ENCODE results near the gene ZSWIM7. TPM values are rescaled to one million over a fixed set of nuclear protein-coding genes. Genes with fewer than 3 reads are reported as not detected.
"Not testable (repeated sequence)": the region's sequence is repeated elsewhere in the genome, so short reads cannot be mapped to it uniquely, and the experiment has no call there.

ZSWIM7 gene
- total and polyA plus RNA-seq, 3 donors from 2014 or later, result 17.0 to 36.2 (median 20.1) TPM

- H3K36me3 ChIP-seq (ENCODE audit: low read depth, missing control alignments), result no peaks in the 10 kb centered on the region
- DNase-seq, result no peak
- intact Hi-C loops (cut with DNase I; ENCODE audit: low total_unique reads), result no loop called here
- no peak overlapping the region for H3K4me3 ChIP-seq
- no peak for TF ChIP-seq POLR2A (IDR thresholded peaks at IDR 0.05)
- TF ChIP-seq, protein P1, sequence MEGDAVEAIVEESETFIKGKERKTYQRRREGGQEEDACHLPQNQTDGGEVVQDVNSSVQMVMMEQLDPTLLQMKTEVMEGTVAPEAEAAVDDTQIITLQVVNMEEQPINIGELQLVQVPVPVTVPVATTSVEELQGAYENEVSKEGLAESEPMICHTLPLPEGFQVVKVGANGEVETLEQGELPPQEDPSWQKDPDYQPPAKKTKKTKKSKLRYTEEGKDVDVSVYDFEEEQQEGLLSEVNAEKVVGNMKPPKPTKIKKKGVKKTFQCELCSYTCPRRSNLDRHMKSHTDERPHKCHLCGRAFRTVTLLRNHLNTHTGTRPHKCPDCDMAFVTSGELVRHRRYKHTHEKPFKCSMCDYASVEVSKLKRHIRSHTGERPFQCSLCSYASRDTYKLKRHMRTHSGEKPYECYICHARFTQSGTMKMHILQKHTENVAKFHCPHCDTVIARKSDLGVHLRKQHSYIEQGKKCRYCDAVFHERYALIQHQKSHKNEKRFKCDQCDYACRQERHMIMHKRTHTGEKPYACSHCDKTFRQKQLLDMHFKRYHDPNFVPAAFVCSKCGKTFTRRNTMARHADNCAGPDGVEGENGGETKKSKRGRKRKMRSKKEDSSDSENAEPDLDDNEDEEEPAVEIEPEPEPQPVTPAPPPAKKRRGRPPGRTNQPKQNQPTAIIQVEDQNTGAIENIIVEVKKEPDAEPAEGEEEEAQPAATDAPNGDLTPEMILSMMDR (IDR thresholded peaks at IDR 0.05), result no peak
- H3K27me3 ChIP-seq, result no peaks in the 10 kb centered on the region
- H3K9me3 ChIP-seq, result no peaks in the 10 kb centered on the region
- 85 to 90% methylated on average over 5 of the region's 5 CpGs for WGBS, 2 donors
- H3K27ac ChIP-seq, result no peak overlapping the region
- H3K4me1 ChIP-seq, result no peaks in the 10 kb centered on the region
These were observed 17.6 kb downstream of the ZSWIM7 start for GRCh38 chr17:15981646-15982580.

DNA sequence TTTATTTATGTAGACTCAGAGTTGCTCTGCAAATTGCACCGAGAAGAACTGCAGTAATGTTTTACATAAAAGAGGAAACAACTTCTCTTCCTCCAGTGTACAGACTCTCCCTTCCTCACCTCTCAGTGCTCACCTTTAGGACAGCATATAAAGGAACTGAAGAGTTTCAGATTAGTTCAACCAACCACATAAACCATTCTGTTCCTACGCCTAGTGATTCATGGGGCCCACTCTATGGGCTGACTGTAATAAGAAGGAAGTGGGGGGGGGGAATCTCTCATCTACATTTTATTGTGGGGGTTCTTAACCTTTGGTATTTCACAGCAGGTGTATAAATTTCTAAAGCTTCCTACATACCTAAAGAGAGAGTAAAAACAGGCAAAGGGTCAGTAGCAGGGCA, 18.3 kb downstream of the ZSWIM7 start:
- no peak for DNase-seq
- H3K36me3 ChIP-seq (ENCODE audit: low read depth, missing control alignments), result no peaks in the 10 kb centered on the region
- H3K27me3 ChIP-seq, result no peaks in the 10 kb centered on the region
- no peak for TF ChIP-seq POLR2A (IDR thresholded peaks at IDR 0.05)
- TF ChIP-seq, protein P1 (IDR thresholded peaks at IDR 0.05), result no peak
- H3K4me3 ChIP-seq, result no peak overlapping the region
- no peaks in the 10 kb centered on the region for H3K4me1 ChIP-seq
- no peak overlapping the region for H3K27ac ChIP-seq
- H3K9me3 ChIP-seq, result no peaks in the 10 kb centered on the region
- intact Hi-C loops (cut with DNase I; ENCODE audit: low total_unique reads), result no loop called here
- 42 to 43% methylated on average over 2 of the region's 2 CpGs for WGBS, 2 donors

GRCh38 chr17:15979013-15979412, 20.5 kb downstream of the ZSWIM7 start:
- H3K27me3 ChIP-seq; H3K4me1 ChIP-seq; H3K4me3 ChIP-seq; DNase-seq; intact Hi-C loops (cut with DNase I; ENCODE audit: low total_unique reads); H3K27ac ChIP-seq; H3K36me3 ChIP-seq (ENCODE audit: low read depth, missing control alignments); H3K9me3 ChIP-seq: not testable (repeated sequence)
- WGBS, 2 donors, result 50 to 77% methylated on average over 2 to 3 of the region's 4 CpGs

DNA sequence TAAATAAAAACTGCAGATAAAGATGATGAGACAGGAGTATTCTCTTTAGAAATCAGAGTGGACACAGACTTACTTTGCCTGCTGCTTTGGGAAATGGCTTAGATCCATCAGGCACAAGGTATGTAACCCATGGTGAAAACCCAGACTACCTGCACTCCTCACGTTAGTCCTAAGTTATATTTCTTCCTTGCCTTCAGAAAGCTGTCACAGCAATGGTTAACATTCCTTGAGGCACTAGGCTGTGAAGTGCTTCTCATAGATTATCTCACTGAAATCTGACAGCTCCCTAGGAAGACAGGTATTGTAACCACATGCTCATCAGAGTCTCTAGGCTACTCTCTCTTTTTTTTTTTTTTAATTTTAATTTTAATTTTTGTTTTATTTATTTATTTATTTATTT, 20.9 kb downstream of the ZSWIM7 start:
- no peak for DNase-seq
- Histone ChIP-seq H3K4me1 (no peaks in the 10 kb centered on the region), H3K9me3 (no peaks in the 10 kb centered on the region), H3K27ac (no peak overlapping the region), H3K4me3 (no peak overlapping the region), H3K36me3 (ENCODE audit: low read depth, missing control alignments) (no peaks in the 10 kb centered on the region), H3K27me3 (no peaks in the 10 kb centered on the region)
- no peak for TF ChIP-seq POLR2A (IDR thresholded peaks at IDR 0.05)
- TF ChIP-seq, protein P1 (IDR thresholded peaks at IDR 0.05), result no peak
- intact Hi-C loops (cut with DNase I; ENCODE audit: low total_unique reads), result no loop called here
- 81 to 82% methylated on average over 1 of the region's 1 CpG for WGBS, 2 donors

GRCh38 chr17:15977894-15978293, 21.6 kb downstream of the ZSWIM7 start:
- TF ChIP-seq POLR2A (IDR thresholded peaks at IDR 0.05), result no peak
- TF ChIP-seq, protein P1 (IDR thresholded peaks at IDR 0.05), result no peak
- no peaks in the 10 kb centered on the region for H3K4me1 ChIP-seq
- H3K36me3 ChIP-seq (ENCODE audit: low read depth, missing control alignments), result no peaks in the 10 kb centered on the region
- no peak for DNase-seq
- H3K27ac ChIP-seq, result no peak overlapping the region
- H3K4me3 ChIP-seq, result no peak overlapping the region
- H3K27me3 ChIP-seq, result no peaks in the 10 kb centered on the region
- no peaks in the 10 kb centered on the region for H3K9me3 ChIP-seq
- 91 to 100% methylated on average over 2 of the region's 2 CpGs for WGBS, 2 donors
- intact Hi-C loops (cut with DNase I; ENCODE audit: low total_unique reads), result no loop called here

All from testis (tissue), 3 donors.